Lower leg skin (tissue), 4 donors: Measurements from ENCODE around the gene TBX5. TPM values are rescaled to one million over a fixed set of nuclear protein-coding genes. Genes with fewer than 3 reads are reported as not detected.

ENCODE experiments used
- DNase-seq, 2 donors: peaks; one replicate each; pipeline ENCODE4 v3.0.0-alpha.2; 2019; ENCODE audit warnings: low spot score in 2 of 2
- H3K4me3 ChIP-seq: fragments of 200-600 bp; sonication (generic); 2 replicates; pipeline ENCODE4 v1.5.1; 2017; ENCODE audit warnings: mild to moderate bottlenecking, low read depth; ENCODE audit not compliant: poor library complexity, severe bottlenecking
- POLR2A ChIP-seq, 2 donors: fragments of 450-650 bp; IDR thresholded peaks; one replicate each; pipeline ENCODE4 v1.6.1; 2016 to 2017; ENCODE audit warnings: antibody characterized with exemption in 2 of 2, mild to moderate bottlenecking in 1 of 2, moderate library complexity in 1 of 2
- WGBS, 2 donors: methylation state at CpG; one replicate each; pipeline ENCODE4 v1.1.5; 2018; 5-methylcytosine and 5-hydroxymethylcytosine counted together
- intact Hi-C: fragments of 100-400 bp; cut with DNase I; formaldehyde crosslinking; loops from one replicate; pipeline ENCODE4 v1.15.0; 2023; ENCODE audit warnings: low total_unique reads
- total RNA-seq, 4 donors: library from RNA; depleted of rRNA; stranded (reverse); fragments of >200 nt; gene quantifications; one replicate each; pipeline ENCODE4 v1.1.0, GENCODE V29; 2016
- TF ChIP-seq, protein P1 (sequence below), 3 donors: fragments of 450-650 bp; IDR thresholded peaks; one replicate each; pipeline ENCODE4 v1.5.1; 2016; ENCODE audit warnings: antibody characterized with exemption in 3 of 3, mild to moderate bottlenecking in 3 of 3, moderate library complexity in 2 of 3

Gene TBX5
- total RNA-seq, 4 donors from 2014 or later, result 0.65 to 1.2 (median 1.1) TPM; not detected in 1

DNA sequence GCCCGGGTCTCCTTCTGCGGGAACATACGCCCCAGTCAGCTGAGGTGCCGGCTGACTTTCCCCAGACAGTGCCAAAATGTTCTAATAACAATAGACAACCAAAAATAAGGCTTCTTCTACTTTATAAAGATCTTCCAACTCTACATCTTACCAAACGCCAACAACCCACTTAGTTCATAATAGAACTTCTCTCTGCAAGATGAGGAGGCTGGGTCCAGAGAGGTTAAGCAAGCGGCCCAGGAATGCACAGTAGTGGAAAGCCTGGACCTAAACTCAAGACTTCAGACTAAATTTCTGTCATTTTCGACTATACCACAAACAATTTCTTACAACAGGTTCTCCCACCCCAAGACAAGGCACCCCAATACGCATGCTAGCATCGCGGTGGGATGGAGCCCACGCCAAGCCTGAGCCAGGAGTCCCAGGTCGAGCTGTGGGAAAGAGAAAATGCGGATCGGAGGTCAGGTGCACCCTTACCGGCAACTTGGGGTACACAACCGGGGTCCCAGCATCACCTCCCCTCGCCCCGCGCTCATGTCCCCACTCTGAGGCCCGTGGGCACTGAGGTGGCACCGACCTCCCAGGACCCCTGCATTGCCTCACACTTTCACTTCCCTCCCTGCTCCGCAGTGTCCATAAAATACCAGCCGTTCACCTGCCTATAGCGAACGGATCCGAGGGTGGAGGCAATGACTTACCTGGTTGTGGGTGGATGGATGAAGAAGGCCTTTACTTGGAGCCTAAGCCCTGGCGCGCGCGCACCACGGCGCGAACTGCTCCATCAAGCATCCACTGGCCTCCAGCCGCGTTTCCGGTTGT, 42.1 kb upstream of the TBX5 start:
- intact Hi-C loops, result no loop called here
- no peak for DNase-seq
- TF ChIP-seq POLR2A (IDR thresholded peaks at IDR 0.05), result no peak
- TF ChIP-seq, protein P1, sequence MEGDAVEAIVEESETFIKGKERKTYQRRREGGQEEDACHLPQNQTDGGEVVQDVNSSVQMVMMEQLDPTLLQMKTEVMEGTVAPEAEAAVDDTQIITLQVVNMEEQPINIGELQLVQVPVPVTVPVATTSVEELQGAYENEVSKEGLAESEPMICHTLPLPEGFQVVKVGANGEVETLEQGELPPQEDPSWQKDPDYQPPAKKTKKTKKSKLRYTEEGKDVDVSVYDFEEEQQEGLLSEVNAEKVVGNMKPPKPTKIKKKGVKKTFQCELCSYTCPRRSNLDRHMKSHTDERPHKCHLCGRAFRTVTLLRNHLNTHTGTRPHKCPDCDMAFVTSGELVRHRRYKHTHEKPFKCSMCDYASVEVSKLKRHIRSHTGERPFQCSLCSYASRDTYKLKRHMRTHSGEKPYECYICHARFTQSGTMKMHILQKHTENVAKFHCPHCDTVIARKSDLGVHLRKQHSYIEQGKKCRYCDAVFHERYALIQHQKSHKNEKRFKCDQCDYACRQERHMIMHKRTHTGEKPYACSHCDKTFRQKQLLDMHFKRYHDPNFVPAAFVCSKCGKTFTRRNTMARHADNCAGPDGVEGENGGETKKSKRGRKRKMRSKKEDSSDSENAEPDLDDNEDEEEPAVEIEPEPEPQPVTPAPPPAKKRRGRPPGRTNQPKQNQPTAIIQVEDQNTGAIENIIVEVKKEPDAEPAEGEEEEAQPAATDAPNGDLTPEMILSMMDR (IDR thresholded peaks at IDR 0.05), result no peak
- WGBS, 2 donors, result 10 to 19% methylated on average over 29 to 33 of the region's 36 CpGs
- H3K4me3 ChIP-seq, result no peak overlapping the region

DNA sequence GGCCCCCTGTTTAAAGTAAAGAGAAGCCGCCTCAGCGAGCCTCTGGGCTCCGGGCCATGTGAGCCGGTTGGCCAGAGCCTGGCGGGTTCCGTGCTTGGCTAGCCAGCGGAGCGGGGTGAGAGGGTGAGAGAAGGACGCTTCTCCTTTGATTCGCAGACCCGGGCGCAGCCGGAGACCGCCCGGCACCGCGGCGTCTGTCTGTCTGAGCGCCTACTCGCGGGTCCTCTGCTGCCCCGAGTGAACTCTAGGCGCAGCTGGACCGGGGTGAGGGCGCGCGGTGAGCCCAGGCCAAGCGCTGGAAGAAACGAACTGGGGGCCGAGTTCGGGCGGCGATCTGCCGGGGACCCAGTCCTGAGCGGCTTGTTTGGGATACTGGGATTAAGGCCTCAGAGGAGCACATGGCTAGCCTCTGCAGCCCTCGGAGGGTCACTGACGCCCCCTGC, 41.4 kb upstream of the TBX5 start:
- intact Hi-C loops, result no loop called here
- H3K4me3 ChIP-seq, result no peak overlapping the region
- no peak for TF ChIP-seq POLR2A (IDR thresholded peaks at IDR 0.05)
- TF ChIP-seq, protein P1 (IDR thresholded peaks at IDR 0.05), result no peak
- 2 to 3% methylated on average over 35 to 37 of the region's 37 CpGs for WGBS, 2 donors
- no peak for DNase-seq

DNA sequence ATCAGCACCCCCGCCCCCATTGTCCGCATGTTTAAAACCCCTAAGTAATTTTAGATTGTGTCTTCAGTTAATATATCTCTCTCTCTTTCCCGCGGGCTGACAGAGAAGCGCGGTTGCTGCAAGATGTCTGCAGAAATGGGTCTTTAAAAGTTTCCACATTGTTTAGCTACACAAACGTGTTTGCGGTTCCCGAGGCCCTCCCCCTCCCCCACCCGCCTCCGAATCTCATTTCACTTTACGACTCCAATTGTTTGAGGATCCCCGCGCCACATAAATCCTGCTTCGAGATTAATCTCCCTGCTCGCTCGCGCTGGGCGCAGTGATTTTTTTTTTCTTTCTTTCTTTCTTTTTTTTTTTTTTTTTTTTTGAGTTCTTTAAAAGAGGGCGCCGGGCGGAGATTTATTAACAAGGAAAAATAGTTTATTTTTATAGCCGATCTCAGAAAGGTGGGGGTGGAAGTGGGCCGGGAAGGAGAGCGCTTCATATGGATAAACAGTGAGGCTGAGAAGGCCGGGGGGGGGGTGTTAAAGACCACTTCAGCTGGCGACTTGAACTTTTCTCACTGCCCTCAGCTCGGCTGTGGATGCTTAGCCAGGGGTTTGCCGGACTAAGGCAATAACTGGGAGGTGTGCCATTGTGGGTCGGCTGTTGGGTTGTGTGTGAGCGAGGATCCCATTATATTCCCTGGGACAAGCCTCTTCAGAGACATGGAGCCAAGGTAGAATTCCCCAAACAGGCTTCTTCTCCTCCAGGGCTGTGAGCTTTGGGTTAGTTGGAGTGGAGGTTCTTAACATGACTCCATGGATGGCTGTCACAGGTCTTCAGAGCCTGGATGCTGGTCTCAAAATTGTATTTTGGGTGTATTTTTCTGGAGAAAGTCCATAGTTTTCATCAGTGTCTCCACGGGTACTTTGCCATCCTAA, 39.7 kb upstream of the TBX5 start:
- no peak for DNase-seq
- intact Hi-C loops, result no loop called here
- no peak overlapping the region for H3K4me3 ChIP-seq
- WGBS, 2 donors, result 9 to 15% methylated on average over 32 of the region's 32 CpGs
- TF ChIP-seq, protein P1 (IDR thresholded peaks at IDR 0.05), result no peak
- no peak for TF ChIP-seq POLR2A (IDR thresholded peaks at IDR 0.05)

DNA sequence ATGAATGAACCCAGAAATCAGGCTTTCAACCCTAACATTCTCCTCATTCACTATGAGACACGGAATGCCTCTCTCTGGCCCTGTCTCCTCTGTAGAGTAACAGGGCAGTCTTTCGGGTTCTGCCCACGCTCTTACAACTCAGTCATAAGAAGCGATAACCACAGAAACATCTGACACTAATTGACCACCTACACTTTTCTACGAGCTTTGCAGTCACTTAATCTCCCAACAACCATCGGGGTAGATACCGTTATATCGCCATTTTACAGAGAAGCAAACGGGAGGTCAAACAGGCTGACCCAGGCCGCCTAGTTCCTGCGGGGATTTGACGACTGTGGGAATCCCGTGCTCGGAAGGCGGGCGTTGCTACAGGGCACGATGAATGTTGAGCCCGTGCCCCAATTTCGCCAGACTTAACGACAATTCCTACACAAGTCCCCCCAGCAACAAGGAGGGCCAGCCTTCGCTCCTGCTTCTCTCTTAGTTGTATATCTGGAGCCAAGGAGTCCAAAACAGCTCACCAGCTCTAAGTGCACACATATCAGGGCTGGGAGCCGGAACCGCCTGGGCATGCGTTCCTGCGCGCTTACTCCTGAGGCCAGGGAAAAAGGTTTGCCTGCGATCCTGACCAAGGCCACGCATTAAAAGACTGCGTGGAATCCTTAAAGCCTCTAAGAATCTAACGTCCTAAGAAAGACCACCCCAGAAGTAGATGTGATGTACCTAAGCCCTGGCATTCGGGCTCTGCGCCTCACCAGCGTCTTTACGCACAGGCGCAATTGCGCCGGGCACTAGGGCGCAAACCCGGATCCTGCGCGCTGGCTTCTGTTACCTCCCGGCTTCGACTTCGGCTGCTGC, 38.7 kb upstream of the TBX5 start:
- TF ChIP-seq, protein P1 (IDR thresholded peaks at IDR 0.05), result no peak
- no peak for TF ChIP-seq POLR2A (IDR thresholded peaks at IDR 0.05)
- intact Hi-C loops, result no loop called here
- 6 to 19% methylated on average over 44 of the region's 44 CpGs for WGBS, 2 donors
- H3K4me3 ChIP-seq, result no peak overlapping the region
- DNase-seq, result no peak
